ENCODE data around the gene MAP3K20.
"Not testable (repeated sequence)": the region's sequence is repeated elsewhere in the genome, so short reads cannot be mapped to it uniquely, and the experiment has no call there.

The MAP3K20 gene

GRCh38 chr2:173075781-173076580, at the start of gene MAP3K20:
Gene MAP3K20 (plus strand): TSS chr2:173075846. CDS start chr2:173091032, 15,186 bp downstream.
- DNase-seq: peak; percentile 34

GRCh38 chr2:173026479-173026878, 49.2 kb upstream of the MAP3K20 start:
- no peak for DNase-seq

- DNase-seq: peak; percentile 75
Measured at GRCh38 chr2:173027181-173028128, 48.2 kb upstream of the MAP3K20 start.

- no peak for DNase-seq
Measured at GRCh38 chr2:173028141-173028540, 47.5 kb upstream of the MAP3K20 start.

- no peak for DNase-seq
Measured at GRCh38 chr2:173028671-173029070, 47.0 kb upstream of the MAP3K20 start.

- no peak for DNase-seq
Measured at GRCh38 chr2:173030561-173031490, 44.8 kb upstream of the MAP3K20 start.

GRCh38 chr2:173032032-173032431, 43.6 kb upstream of the MAP3K20 start:
- no peak for DNase-seq

GRCh38 chr2:173033084-173033483, 42.6 kb upstream of the MAP3K20 start:
- DNase-seq: no peak

GRCh38 chr2:173034143-173034542, 41.5 kb upstream of the MAP3K20 start:
- no peak for DNase-seq

- DNase-seq: no peak
Measured at GRCh38 chr2:173037245-173038120, 38.2 kb upstream of the MAP3K20 start.

- not testable (repeated sequence) for DNase-seq
Measured at GRCh38 chr2:173038257-173038656, 37.4 kb upstream of the MAP3K20 start.

GRCh38 chr2:173040729-173041128, 34.9 kb upstream of the MAP3K20 start:
- DNase-seq: no peak

GRCh38 chr2:173043476-173043875, 32.2 kb upstream of the MAP3K20 start:
- no peak for DNase-seq

GRCh38 chr2:173043897-173044519, 31.6 kb upstream of the MAP3K20 start:
- no peak for DNase-seq

GRCh38 chr2:173044686-173045085, 31.0 kb upstream of the MAP3K20 start:
- no peak for DNase-seq

- no peak for DNase-seq
Measured at GRCh38 chr2:173045181-173045580, 30.5 kb upstream of the MAP3K20 start.

- no peak for DNase-seq
Measured at GRCh38 chr2:173048522-173048896, 27.1 kb upstream of the MAP3K20 start.

GRCh38 chr2:173048897-173049661, 26.6 kb upstream of the MAP3K20 start:
- DNase-seq: no peak

GRCh38 chr2:173049831-173050230, 25.8 kb upstream of the MAP3K20 start:
- no peak for DNase-seq

- no peak for DNase-seq
Measured at GRCh38 chr2:173050684-173051083, 25.0 kb upstream of the MAP3K20 start.
